Measurements from ENCODE around the gene CD163. TPM values are rescaled to one million over a fixed set of nuclear protein-coding genes. Genes with fewer than 3 reads are reported as not detected.

Gene CD163
- 0.03 TPM in 1 of 2 replicates, not detected in the other for polyA plus RNA-seq (2012; rRNA removed)
- polyA plus RNA-seq (2012; cell fraction: cytosol; rRNA removed), result 0.01 TPM in 1 of 2 replicates, not detected in the other
- not detected in 2 replicates for polyA plus RNA-seq (2012; cell fraction: nucleus; rRNA removed)

DNA sequence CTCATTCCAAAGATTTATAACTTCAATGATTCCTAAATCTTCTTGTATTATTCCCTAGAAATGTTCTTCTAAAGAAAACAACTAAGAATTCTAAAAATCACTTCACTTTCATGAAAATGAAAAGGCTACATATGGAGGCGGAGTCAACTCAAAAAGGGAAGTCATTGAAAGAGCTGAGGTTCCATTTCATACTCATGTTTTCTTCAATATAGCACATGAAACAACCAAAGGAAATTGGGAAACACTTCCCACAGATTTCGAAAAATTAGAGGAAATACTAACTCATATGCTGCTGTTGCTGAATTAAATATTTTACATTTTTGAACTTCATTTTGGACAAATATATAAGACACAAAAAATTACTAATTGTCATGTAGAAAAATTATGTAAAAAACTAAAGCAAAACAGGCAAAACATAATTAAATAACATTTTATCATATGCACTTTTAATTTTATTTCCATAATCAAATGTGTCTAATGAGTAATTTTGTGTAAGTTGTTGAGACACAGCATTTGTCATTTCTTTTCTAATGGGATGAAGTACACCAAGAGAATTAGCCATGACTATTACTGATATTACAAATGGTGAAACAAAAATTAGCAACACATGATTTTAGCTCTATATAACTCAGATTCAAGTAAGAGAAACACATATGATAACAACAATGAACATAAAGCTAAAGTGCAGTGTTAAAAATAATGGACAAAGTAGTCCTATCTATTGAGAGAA lies at the start of gene CD163:
Gene CD163, minus strand, starts transcription at position 92 of the 730 bp plus-strand sequence. Its CDS starts 87 bp downstream, at position 5.
- Histone ChIP-seq H3F3A (replicated peaks; ENCODE audit: insufficient read depth) (peaks cover 4% of the 10 kb centered on the region), H3K27me3 (ENCODE audit: insufficient read depth) (no peaks in the 10 kb centered on the region), H4K20me1 (ENCODE audit: insufficient read depth) (no peaks in the 10 kb centered on the region), H3K9me2 (no peaks in the 10 kb centered on the region), H3K4me3 (ENCODE audit: low read depth in 2 of 2, low read length in 1 of 2) (no peak within 1 kb of the TSS), H3K4me1 (ENCODE audit: control insufficient read depth in 1 of 2, insufficient read depth in 2 of 2, low read depth in 1 of 2, low read length in 1 of 2) (no peaks in the 10 kb centered on the region; a peak in 1 of 4 replicates), H3K4me2 (no peak within 1 kb of the TSS), H3K27ac (ENCODE audit: low read depth in 2 of 2, low read length in 1 of 2) (no peak within 1 kb of the TSS), H3K9me3 (no peaks in the 10 kb centered on the region), H2AFZ (ENCODE audit: low read depth) (no peak within 1 kb of the TSS), H3K36me3 (replicated peaks in 1 of 2; ENCODE audit: control insufficient read depth in 1 of 2, insufficient read depth in 2 of 2, low read length in 1 of 2) (no peaks in the 10 kb centered on the region), H3K9ac (no peak within 1 kb of the TSS), H3K79me2 (ENCODE audit: insufficient read depth) (no peaks in the 10 kb centered on the region)
- 7% methylated on average over 2 of the region's 2 CpGs for WGBS (ENCODE audit: low lambda C conversion rate)
- CTCF ChIA-PET, result no interaction called here
- no peak for DNase-seq
- TF ChIP-seq JUND (IDR thresholded peaks at IDR 0.05) (no peak), RXRA (IDR thresholded peaks at IDR 0.05; ENCODE audit: borderline replicate concordance, low read depth) (no peak), ELF1 (IDR thresholded peaks at IDR 0.05) (no peak), TCF12 (IDR thresholded peaks at IDR 0.05) (no peak), RAD21 (IDR thresholded peaks at IDR 0.05; ENCODE audit: low read length) (no peak), MXI1 (IDR thresholded peaks at IDR 0.05; ENCODE audit: low read depth, low read length) (no peak), RCOR1 (IDR thresholded peaks at IDR 0.05; ENCODE audit: low read length) (no peak), GABPA (IDR thresholded peaks at IDR 0.05; ENCODE audit: low read depth) (no peak), FOXJ3 (CRISPR knock-in tag; IDR thresholded peaks at IDR 0.05) (no peak)
- POLR2A ChIA-PET, result no interaction called here

DNA sequence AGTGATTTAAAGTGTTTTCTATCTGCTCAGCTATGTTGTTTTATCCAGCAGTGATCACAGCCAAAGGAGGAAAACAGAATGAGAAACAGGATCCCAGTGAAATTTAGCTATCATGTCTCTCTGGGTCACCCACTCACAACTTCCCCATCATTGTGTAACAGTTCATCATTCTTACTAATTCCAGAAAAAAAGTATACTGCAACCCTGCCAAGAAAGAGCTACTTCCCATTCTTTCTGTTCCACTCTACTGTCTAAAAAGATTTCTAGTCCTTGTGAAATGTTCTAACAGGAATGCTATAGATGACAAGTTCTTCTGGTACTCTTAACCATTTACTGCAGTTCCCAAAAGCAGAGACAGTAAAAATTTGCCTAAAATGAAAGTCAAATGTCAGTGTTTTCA lies 39.2 kb upstream of the CD163 start:
- H3K27ac ChIP-seq (ENCODE audit: low read depth in 2 of 2, low read length in 1 of 2), result no peak overlapping the region
- no peak overlapping the region for H2AFZ ChIP-seq (ENCODE audit: low read depth)
- H4K20me1 ChIP-seq (ENCODE audit: insufficient read depth), result no peaks in the 10 kb centered on the region
- H3K36me3 ChIP-seq (replicated peaks in 1 of 2; ENCODE audit: control insufficient read depth in 1 of 2, insufficient read depth in 2 of 2, low read length in 1 of 2), result no peaks in the 10 kb centered on the region
- POLR2A ChIA-PET, result no interaction called here
- H3K4me2 ChIP-seq, result no peak overlapping the region
- H3K4me1 ChIP-seq (ENCODE audit: control insufficient read depth in 1 of 2, insufficient read depth in 2 of 2, low read depth in 1 of 2, low read length in 1 of 2), result no peaks in the 10 kb centered on the region
- no peaks in the 10 kb centered on the region for H3K9me3 ChIP-seq
- no peaks in the 10 kb centered on the region; the same call in 1 of the 2 replicates for H3K27me3 ChIP-seq (ENCODE audit: insufficient read depth)
- H3K9me2 ChIP-seq, result no peaks in the 10 kb centered on the region
- no peak overlapping the region for H3K9ac ChIP-seq
- H3K79me2 ChIP-seq (ENCODE audit: insufficient read depth), result no peaks in the 10 kb centered on the region
- no peak overlapping the region for H3K4me3 ChIP-seq (ENCODE audit: low read depth in 2 of 2, low read length in 1 of 2)
- CTCF ChIA-PET, result interaction anchor here (0.6 kb wide), 1 partner anchor 936 kb away, joined by 3 read pairs; no protein-coding TSS in a partner anchor
- TF ChIP-seq TAF1 (IDR thresholded peaks at IDR 0.05; ENCODE audit: borderline replicate concordance, low read depth, low read length) (no peak), SIN3A (IDR thresholded peaks at IDR 0.05; ENCODE audit: borderline replicate concordance, low read depth, low read length) (no peak), FOXJ3 (CRISPR knock-in tag; IDR thresholded peaks at IDR 0.05) (no peak), MEF2A (IDR thresholded peaks at IDR 0.05; ENCODE audit: borderline replicate concordance, low read depth) (no peak), CHD2 (IDR thresholded peaks at IDR 0.05; ENCODE audit: low read length, partially characterized antibody) (no peak), MXI1 (IDR thresholded peaks at IDR 0.05; ENCODE audit: low read depth, low read length) (no peak), SMC3 (IDR thresholded peaks at IDR 0.05; ENCODE audit: low read depth, low read length) (no peak), USF1 (IDR thresholded peaks at IDR 0.05; ENCODE audit: borderline replicate concordance, low read depth) (no peak), RCOR1 (IDR thresholded peaks at IDR 0.05; ENCODE audit: low read length) (no peak)
- no peak for DNase-seq
- H3F3A ChIP-seq (replicated peaks; ENCODE audit: insufficient read depth), result no peaks in the 10 kb centered on the region

All from SK-N-SH (cell line).